GM12878 (cell line): ENCODE measurements around the gene MYO6. TPM values are rescaled to one million over a fixed set of nuclear protein-coding genes. Genes with fewer than 3 reads are reported as not detected.

ENCODE experiments used
- ATAC-seq: fragments of 200-7000 bp; cut with Tn5 transposase; 3 replicates; pipeline ENCODE4 v1.9.1; 2020; ENCODE audit warnings: mild to moderate bottlenecking, moderate library complexity
- BruUV-seq: library from RNA; stranded (reverse); fragments of 400-500 nt; replicated peaks from 2 replicates; lab custom pipeline; 2021; lab: Mats Ljungman, UMichigan
- CTCF ChIA-PET: fragments of 300-600 bp; sonication (Branson Sonifier 250); formaldehyde crosslinking; extraction: SDS; loops from one replicate; lab custom pipeline; 2021; ENCODE audit warnings: inconsistent platforms; lab: Yijun Ruan, JAX
- POLR2A ChIA-PET: fragments of 350-600 bp; formaldehyde crosslinking; extraction: SDS; loops from one replicate; lab custom pipeline; 2021; ENCODE audit warnings: inconsistent platforms; lab: Charles Lee
- RAD21 ChIA-PET: fragments of 300-600 bp; sonication (Branson Sonifier 250); formaldehyde crosslinking; loops from one replicate; lab custom pipeline; 2023; ENCODE audit warnings: antibody characterized with exemption; ENCODE audit not compliant: unreplicated experiment; lab: Charles Lee
- SMC1A ChIA-PET: fragments of 300-600 bp; sonication (Branson Sonifier 250); formaldehyde crosslinking; loops from one replicate; lab custom pipeline; 2023; ENCODE audit not compliant: unreplicated experiment, uncharacterized antibody; lab: Charles Lee
- DNase-seq: peaks from one replicate; pipeline ENCODE4 v3.0.0-alpha.2; 2011; ENCODE audit warnings: low read depth, low spot score
- FAIRE-seq: peaks from 3 replicates; lab custom pipeline; 2011; peaks lifted over from hg19 to GRCh38; lab: Jason Lieb, UNC
- H2AFZ ChIP-seq: 2 replicates; pipeline ENCODE4 v1.6.0; 2011; ENCODE audit warnings: low read depth, low read length, control low read depth; ENCODE audit not compliant: control insufficient read depth
- H3K27ac ChIP-seq: 2 replicates; pipeline ENCODE4 v1.5.1; 2011; ENCODE audit warnings: control low read depth; ENCODE audit not compliant: control insufficient read depth, insufficient read depth
- H3K27me3 ChIP-seq, 2 experiments: replicated peaks in 1 of 2; 2 replicates each; pipeline versions ENCODE4 v1.6.0 to v1.6.1; 2011; ENCODE audit warnings: low read length in 1 of 2; ENCODE audit not compliant: control insufficient read depth in 2 of 2, insufficient read depth in 2 of 2
- H3K36me3 ChIP-seq, 2 experiments: 2 replicates each; pipeline ENCODE4 v1.5.1; 2011; ENCODE audit warnings: low read length in 1 of 2; ENCODE audit not compliant: control insufficient read depth in 2 of 2, insufficient read depth in 2 of 2
- H3K4me1 ChIP-seq: 2 replicates; pipeline ENCODE4 v1.6.1; 2011; ENCODE audit warnings: mild to moderate bottlenecking, low read length, moderate library complexity, mixed read lengths; ENCODE audit not compliant: control insufficient read depth, insufficient read depth
- H3K4me2 ChIP-seq: 2 replicates; pipeline ENCODE4 v1.6.0; 2011; ENCODE audit warnings: control low read depth; ENCODE audit not compliant: control insufficient read depth, insufficient read depth
- H3K4me3 ChIP-seq: fragments of 200-600 bp; sonication (generic); 2 replicates; pipeline ENCODE4 v1.5.1; 2016
- H3K79me2 ChIP-seq: 2 replicates; pipeline ENCODE4 v1.6.0; 2011; ENCODE audit warnings: low read length; ENCODE audit not compliant: control insufficient read depth, insufficient read depth
- H3K9ac ChIP-seq: 2 replicates; pipeline ENCODE4 v1.8.0; 2011; ENCODE audit warnings: low read length, control low read depth, mixed read lengths; ENCODE audit not compliant: control insufficient read depth, insufficient read depth
- H3K9me3 ChIP-seq: replicated peaks from 3 replicates; pipeline ENCODE4 v1.5.1; 2011; ENCODE audit warnings: mild to moderate bottlenecking, low read length; ENCODE audit not compliant: control insufficient read depth, insufficient read depth
- H4K20me1 ChIP-seq: 2 replicates; pipeline ENCODE4 v1.6.0; 2011; ENCODE audit not compliant: control insufficient read depth, insufficient read depth
- BMI1 ChIP-seq: fragments of 450-650 bp; IDR thresholded peaks from 2 replicates; pipeline ENCODE4 v1.6.1; 2016; ENCODE audit warnings: mild to moderate bottlenecking, moderate library complexity, borderline replicate concordance
- HDAC2 ChIP-seq: fragments of 200-600 bp; sonication (generic); IDR thresholded peaks from 2 replicates; pipeline ENCODE4 v1.6.1; 2017
- IRF4 ChIP-seq: IDR thresholded peaks from 2 replicates; pipeline ENCODE4 v1.6.1; 2011; ENCODE audit warnings: low read depth, low read length
- KDM1A ChIP-seq: fragments of 200-600 bp; sonication (generic); IDR thresholded peaks from 2 replicates; pipeline ENCODE4 v1.6.1; 2016; ENCODE audit warnings: borderline replicate concordance
- LARP7 ChIP-seq: fragments of 450-650 bp; IDR thresholded peaks from 2 replicates; pipeline ENCODE4 v1.6.1; 2017; ENCODE audit warnings: mild to moderate bottlenecking
- NR2C1 ChIP-seq: fragments of 450-650 bp; IDR thresholded peaks from 2 replicates; pipeline ENCODE4 v1.6.1; 2017; ENCODE audit warnings: antibody characterized with exemption, mild to moderate bottlenecking, moderate library complexity
- RAD21 ChIP-seq: IDR thresholded peaks from 2 replicates; pipeline ENCODE4 v1.6.1; 2011; ENCODE audit warnings: mild to moderate bottlenecking, low read depth, low read length, moderate library complexity; ENCODE audit not compliant: insufficient read depth
- SMC3 ChIP-seq: IDR thresholded peaks from 2 replicates; pipeline ENCODE4 v1.6.1; 2011; ENCODE audit warnings: low read length, improper control_type of control experiment, borderline replicate concordance
- SREBF2 ChIP-seq: IDR thresholded peaks from 2 replicates; pipeline ENCODE4 v1.6.1; 2012; ENCODE audit warnings: mild to moderate bottlenecking, low read length
- STAT1 ChIP-seq: fragments of 450-650 bp; conservative IDR thresholded peaks from 2 replicates; pipeline ENCODE4 v1.6.1; 2014; ENCODE audit warnings: antibody characterized with exemption, mild to moderate bottlenecking
- YY1 ChIP-seq: IDR thresholded peaks from 2 replicates; pipeline ENCODE4 v1.6.1; 2011; ENCODE audit warnings: low read depth, mild to moderate bottlenecking, low read length
- WGBS: methylation state at CpG from one replicate; pipeline ENCODE4 v1.1.6; 2016; ENCODE audit warnings: low lambda C conversion rate; ENCODE audit not compliant: insufficient replicate concordance, insufficient coverage; ENCODE audit errors: missing lambda C conversion rate; 5-methylcytosine and 5-hydroxymethylcytosine counted together
- in situ Hi-C: fragments of 300-500 bp; cut with MboI; formaldehyde crosslinking; loops from 9 replicates; pipeline ENCODE4 v1.14.3; 2018; ENCODE audit warnings: mixed read lengths
- intact Hi-C: fragments of 100-400 bp; cut with micrococcal nuclease; formaldehyde crosslinking; loops from one replicate; pipeline ENCODE4 v1.14.2; 2022; ENCODE audit not compliant: unreplicated experiment
- polyA plus RNA-seq, 11 experiments: library from polyadenylated mRNA; depleted of rRNA in 4 of 11; unstranded in 6 of 11; stranded (reverse) in 5 of 11; fragments of >200 nt; fragmentation: Nextera tagmentation in 4 of 11; fragmentation: Illumina TruSeq in 1 of 11; extraction: Ambion mirVana in 4 of 11; extraction: Trizol in 1 of 11; gene quantifications; 1 replicate in 1 of 11; 2 replicates in 10 of 11; pipeline versions ENCODE4 v1.2.1 to v1.2.3, GENCODE V29; 2011 to 2016; ENCODE audit warnings: inconsistent platforms in 2 of 11, missing spikeins in 2 of 11, low read depth in 1 of 11
- total RNA-seq, 4 experiments: library from RNA; depleted of rRNA in 3 of 4; stranded (reverse); fragments of >200 nt in 3 of 4; fragmentation: Illumina TruSeq in 1 of 4; extraction: Trizol in 1 of 4; gene quantifications; 2 replicates each; pipeline versions ENCODE4 v1.2.1 to v1.2.3, GENCODE V29; 2013 to 2021
- TF ChIP-seq, protein P1 (sequence below), 3 experiments: IDR thresholded peaks in 2 of 3; conservative IDR thresholded peaks in 1 of 3; 2 replicates each; pipeline ENCODE4 v1.5.1; 2011; ENCODE audit warnings: low read depth in 3 of 3, low read length in 3 of 3, mild to moderate bottlenecking in 3 of 3, control low read depth in 2 of 3, moderate library complexity in 2 of 3, inconsistent platforms in 1 of 3, mixed read lengths in 1 of 3; ENCODE audit not compliant: control insufficient read depth in 2 of 3, insufficient read depth in 1 of 3; ENCODE audit errors: extremely low read depth in 1 of 3

The MYO6 gene
- total and polyA plus RNA-seq, 10 of the 15 experiments (the other 5 are each of a cell fraction or from before 2014, with no cell fraction given): 7.9 to 30.4 (median 16.8) TPM

DNA sequence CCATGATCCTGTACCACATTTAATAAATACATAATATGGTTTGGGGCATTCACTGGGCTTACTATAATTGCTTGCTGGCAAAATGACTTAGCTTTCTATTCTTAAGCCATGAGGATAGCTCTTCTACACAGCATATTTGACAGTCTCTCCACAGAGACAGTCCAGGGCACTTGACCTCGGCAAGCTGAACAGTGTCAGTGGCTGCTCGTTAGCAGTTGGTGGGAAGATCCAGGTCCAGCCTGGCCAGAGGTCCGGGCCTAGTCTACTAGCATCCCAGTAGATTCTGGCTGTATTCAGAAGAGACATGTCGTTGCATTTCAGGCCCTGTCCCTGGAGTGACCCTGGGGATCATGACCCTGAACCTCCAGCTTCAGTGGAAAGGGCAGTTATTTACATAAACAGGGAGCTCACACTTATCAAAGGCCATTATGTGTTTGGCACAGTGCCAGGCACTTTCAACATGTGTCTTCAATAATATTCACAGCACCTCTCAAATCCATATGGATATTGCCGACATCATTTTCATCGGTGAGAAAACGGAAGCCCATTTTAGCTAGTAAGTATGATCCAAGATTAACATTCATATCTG is 184.4 kb downstream of the MYO6 start (continued):
- TF ChIP-seq BMI1: no peak
- TF ChIP-seq IRF4: no peak
- no peak for TF ChIP-seq SREBF2
- no peak for TF ChIP-seq KDM1A
- no peak for TF ChIP-seq STAT1

DNA sequence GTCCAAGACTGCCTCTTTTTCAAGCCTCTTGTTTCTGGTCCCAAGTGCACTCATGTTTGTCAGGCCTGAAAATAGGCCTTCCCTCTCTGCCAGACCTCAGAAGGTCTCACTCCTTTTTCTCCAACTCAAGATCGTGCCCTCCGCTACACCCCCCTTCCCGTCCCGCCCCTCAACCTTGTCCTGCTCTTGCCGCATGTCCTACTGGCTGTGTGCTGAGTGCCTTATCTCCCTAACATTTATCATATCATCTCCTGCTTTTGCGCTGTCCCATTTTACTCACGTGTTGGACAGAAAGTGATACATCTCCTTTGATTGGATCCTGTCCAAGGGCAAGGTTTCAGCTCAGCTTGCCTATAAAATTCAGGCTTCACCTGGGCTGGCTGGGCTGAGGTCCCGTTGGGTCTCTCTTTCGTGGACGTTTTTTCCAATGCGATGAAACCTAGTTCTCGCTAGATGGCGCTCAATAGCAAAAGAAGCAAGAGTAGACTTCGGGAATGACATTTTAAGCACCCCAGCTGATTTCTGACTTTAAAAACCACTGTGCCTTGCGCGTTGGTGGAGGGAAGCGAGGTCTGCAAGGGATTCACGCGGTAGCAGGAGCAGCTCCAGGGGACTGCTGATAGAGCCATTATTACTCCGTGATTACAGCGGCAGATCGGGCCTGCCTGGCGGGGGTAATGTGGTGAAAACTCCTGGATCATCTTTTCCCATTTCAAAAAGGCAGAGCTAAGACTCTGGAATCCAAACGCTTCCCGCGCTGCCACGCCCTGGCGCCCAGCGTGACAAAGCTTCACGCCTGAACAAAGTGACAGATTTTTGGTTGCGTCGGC is 185.8 kb downstream of the MYO6 start:
- 6% methylated on average over 31 of the region's 32 CpGs for WGBS
- intact Hi-C loops (loop anchor here (2.0 to 10.0 kb wide), 6 partner anchors 232 to 1530 kb away; partner anchors contain the start of gene HTR1B), in situ Hi-C loops (loop anchor here (10.0 to 25.0 kb wide), 2 partner anchors 927 to 1530 kb away; partner anchors contain the start of gene HTR1B)
- ATAC-seq (peak; percentile 86), DNase-seq (peak; percentile 16), FAIRE-seq (peak; percentile 78)
- Histone ChIP-seq H3K27ac (no peak overlapping the region), H3K9me3 (no peaks in the 10 kb centered on the region), H3K4me2 (peak overlapping the region; percentile 95), H3K9ac (no peak overlapping the region), H3K4me1 (no peaks in the 10 kb centered on the region; the same call in 1 of the 2 replicates), H3K4me3 (peak overlapping the region; percentile 14; the same call in 1 of the 2 replicates), H3K36me3 (no peaks in the 10 kb centered on the region), H3K27me3 (peaks cover 0 to 2% of the 10 kb centered on the region in 2 experiments; a peak in 1 of 4 replicates), H3K79me2 (no peaks in the 10 kb centered on the region), H4K20me1 (no peaks in the 10 kb centered on the region), H2AFZ (peak overlapping the region; percentile 72)
- TF ChIP-seq RAD21 (peak; percentile 84), NR2C1 (no peak), SMC3 (peak; percentile 64), YY1 (0 out of 2 replicates have a peak, but pooled peaks have one; percentile 16), HDAC2 (no peak), LARP7 (no peak)
- TF ChIP-seq, protein P1, sequence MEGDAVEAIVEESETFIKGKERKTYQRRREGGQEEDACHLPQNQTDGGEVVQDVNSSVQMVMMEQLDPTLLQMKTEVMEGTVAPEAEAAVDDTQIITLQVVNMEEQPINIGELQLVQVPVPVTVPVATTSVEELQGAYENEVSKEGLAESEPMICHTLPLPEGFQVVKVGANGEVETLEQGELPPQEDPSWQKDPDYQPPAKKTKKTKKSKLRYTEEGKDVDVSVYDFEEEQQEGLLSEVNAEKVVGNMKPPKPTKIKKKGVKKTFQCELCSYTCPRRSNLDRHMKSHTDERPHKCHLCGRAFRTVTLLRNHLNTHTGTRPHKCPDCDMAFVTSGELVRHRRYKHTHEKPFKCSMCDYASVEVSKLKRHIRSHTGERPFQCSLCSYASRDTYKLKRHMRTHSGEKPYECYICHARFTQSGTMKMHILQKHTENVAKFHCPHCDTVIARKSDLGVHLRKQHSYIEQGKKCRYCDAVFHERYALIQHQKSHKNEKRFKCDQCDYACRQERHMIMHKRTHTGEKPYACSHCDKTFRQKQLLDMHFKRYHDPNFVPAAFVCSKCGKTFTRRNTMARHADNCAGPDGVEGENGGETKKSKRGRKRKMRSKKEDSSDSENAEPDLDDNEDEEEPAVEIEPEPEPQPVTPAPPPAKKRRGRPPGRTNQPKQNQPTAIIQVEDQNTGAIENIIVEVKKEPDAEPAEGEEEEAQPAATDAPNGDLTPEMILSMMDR (IDR thresholded peaks at IDR 0.05 in 2 of 3, conservative IDR thresholded peaks at IDR 0.05 in 1 of 3; ENCODE audit: control insufficient read depth in 2 of 3, extremely low read depth in 1 of 3, insufficient read depth in 1 of 3, low read depth in 3 of 3, low read length in 3 of 3): peak; percentile 74 to 84 (median 76)
- RAD21 ChIA-PET: interaction anchor here (1.5 to 2.3 kb wide), 2 partner anchors 41 to 926 kb away, joined by 7 to 13 read pairs; no protein-coding TSS in a partner anchor
- no TSS peak for BruUV-seq
- CTCF ChIA-PET: interaction anchor here (0.6 to 7.3 kb wide), 22 partner anchors 9 to 1523 kb away, joined by 3 to 75 read pairs (median 4); no protein-coding TSS in a partner anchor
- SMC1A ChIA-PET: interaction anchor here (0.9 to 4.0 kb wide), 9 partner anchors 12 to 926 kb away, joined by 3 to 19 read pairs (median 4); no protein-coding TSS in a partner anchor
- POLR2A ChIA-PET: no interaction called here
